Brain pericyte (primary cell): ENCODE results near the gene AUTS2.

Experiments
- DNase-seq: peaks from one replicate; pipeline ENCODE4 v3.0.0-alpha.2; 2012; ENCODE audit warnings: low read depth, low spot score

Gene AUTS2

DNA sequence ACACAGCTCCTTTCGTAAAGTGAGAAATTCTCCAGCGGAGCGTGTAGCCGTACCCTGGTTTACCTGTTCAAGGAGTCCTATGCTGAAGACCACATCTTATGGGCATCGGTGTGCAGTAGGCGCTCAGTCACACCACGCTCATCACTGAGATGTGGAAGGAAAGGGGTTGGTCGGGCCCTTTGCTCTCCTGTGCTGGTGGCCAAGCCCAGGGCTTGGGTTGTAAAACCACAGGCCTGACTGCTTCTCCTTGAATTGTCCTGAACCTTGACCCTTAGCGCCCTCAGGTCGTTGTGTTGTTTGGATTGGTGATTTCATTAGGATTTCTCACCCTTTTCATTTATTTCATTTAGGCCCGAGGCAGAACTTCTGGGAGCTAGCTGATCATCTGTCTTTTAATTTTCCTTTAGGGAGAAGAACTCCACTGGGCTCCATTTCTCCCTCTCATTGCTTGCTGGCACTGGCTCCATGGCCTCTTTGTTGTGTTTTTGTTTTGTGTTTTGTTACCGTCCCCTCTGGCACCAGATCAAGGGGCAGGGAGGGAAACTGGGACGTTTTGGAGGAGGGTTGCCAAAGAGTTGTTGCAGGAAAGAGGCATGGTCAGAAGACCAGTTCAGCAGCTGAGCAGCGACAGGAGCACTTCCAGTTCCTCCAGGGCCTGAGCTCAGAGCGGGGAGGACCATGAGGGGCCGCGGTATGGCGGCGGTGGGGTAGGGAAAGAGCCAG is 1022.2 kb downstream of the AUTS2 start:
- no peak for DNase-seq

DNA sequence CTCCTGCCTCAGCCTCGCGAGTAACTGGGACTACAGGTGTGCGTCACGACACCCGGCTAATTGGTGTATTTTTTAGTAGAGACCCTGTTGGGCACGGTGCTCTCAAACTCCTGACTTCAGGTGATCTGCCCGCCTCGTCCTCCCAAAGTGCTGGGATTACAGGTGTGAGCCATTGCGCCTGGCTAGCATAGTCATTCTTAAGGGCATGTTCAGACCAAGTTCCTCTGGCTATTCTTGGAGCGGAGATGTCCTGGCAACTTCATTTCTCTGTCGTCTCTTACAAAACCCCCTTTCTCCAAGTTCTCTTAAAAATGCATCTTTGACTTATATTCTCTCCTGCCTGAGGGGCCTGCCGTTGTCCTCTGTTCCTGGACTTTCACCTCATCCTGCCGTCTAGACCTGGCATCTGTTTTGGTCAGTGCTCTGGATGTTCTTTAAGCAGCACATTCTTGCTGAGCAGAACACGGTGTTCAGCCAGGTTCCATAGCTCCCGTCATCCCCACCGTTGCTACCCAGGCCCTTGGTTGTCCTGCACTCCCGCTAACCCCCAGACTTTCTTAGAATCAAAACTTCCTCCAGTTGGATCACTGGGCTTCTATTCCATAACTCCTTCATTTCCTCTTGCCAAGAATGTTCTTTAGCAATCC is 1023.8 kb downstream of the AUTS2 start:
- DNase-seq: no peak

DNA sequence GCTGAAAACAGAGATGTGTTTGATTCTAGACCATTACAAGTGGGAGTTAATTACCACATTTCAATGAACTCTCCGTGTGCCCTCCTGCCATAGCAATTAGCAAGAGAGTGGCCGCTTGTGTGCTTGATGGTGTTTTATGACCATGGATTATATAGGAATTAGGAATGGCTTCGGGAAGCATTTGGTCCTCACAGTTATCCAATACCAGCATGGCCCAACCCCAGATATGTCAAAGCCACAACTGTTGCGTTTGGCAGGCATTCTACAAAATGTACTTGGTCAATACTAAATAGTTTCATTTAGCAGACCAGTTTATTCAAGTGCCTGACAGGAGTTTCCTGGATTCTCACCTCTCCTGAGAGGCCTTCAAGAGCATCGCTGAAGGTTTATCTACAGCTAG is 1024.7 kb downstream of the AUTS2 start:
- no peak for DNase-seq

DNA sequence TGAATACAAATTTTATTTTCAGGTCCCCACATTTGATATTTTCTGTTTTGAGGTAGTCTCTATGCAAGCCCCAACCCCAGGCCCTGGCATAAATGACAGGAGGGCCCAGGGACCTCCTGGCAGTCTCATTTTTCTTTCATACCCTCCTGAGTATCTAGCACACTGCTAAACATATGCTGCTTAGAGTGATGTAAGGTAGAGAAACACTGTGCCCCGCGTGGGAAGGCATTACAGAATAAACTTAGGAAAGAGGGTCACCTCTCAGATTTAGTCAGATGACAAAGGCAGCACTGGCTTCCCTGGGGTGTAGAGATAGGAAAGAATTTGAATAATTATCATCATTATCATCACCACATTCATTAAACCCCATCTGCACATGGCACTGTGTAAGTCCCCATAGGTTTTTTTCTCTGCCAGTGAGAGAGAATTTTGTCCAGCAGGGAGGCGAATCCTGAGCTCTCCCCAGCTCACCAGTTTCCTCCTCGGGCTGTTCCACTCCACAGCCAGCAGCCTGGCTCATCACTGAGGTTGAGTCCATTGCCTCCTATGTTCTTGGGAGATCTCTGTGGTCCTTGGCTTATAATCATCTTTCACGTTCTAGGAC is 1026.3 kb downstream of the AUTS2 start:
- no peak for DNase-seq

DNA sequence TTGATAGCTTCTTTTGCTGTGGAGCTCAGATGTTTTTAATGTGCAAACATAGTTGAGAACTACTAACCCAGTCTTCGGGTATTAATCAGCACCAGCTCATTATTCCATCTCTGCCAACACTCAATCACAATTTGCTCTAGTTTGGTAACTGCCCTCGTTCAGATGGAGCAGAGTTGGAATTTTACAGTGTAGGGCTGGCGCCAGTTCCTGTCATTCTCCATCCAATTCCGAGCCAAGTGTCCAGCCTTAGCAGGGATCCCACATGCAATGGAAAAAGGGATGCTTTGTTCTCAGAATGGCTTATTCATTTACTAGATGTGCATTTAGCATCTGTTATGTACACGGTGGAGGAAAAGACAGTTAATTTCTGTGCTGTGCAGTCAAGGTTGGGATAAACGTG is 1029.2 kb downstream of the AUTS2 start:
- DNase-seq: no peak

DNA sequence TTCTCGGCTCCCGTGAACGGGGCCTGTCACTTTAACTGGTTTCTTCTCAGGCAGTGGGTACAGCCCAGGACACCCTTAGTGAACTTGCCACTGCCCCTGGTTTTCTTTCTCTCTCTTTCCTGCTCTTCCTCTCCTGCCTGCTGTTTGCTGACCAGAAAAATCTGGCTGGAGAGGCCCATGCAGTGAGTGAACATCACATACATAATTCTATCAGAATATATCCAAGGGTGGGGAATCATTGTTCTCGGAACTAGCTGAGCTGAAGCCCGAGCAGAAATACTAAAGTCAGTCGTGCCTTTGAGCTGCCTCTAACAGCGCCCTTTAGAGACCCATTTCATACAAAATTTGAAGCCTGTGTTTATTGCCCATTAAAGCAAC is 1032.2 kb downstream of the AUTS2 start:
- no peak for DNase-seq

DNA sequence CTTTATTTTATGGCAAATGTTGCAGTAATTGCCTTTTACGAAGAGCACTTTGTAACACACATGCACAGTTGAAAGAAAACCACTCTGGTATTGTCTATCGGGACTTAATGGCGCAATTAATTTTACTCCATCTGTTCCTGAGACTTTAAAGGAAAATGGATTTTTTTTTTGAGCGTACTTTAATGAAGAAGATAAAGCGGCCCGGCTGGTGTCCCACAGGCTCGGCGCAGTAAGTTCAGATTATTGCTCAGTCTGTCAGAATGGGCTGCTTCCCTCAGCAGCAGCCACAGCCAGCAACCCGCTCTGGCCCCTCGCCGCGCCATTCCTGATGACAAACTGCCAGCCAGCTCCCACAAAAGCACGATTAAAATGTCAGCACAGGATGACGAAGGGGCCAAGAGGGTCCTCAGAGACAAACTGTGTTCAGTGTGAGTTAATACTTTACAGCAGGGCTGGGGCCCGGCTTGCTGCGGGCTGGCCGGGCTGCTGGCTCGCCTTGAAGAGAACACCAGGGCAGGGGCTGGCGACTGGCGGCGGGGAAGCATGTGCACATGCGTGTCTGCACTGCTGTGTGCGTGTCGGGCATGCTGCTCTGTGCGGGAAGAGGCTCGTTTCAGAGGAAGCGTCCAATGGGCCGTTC is 1032.7 kb downstream of the AUTS2 start:
- DNase-seq: no peak

DNA sequence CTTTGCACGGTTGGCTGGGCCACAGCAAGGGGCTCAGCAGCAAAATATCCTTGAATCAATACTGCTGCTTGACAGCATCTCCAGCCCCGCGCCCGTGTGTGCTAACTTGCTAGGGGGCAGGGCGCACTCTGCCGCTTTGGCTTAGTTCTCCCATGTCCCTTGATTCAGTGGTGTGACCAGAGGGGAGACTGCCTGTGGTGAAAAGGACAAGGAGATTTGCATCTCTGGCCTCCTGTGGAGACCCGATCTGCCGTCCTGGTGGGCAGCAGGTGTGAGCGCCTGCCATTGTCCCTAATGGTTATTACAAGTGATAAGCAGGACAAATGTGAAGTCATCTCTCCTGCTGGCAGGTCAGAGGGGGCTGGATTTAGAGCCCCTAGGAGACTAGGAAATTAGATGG is 1033.4 kb downstream of the AUTS2 start:
- DNase-seq: no peak

DNA sequence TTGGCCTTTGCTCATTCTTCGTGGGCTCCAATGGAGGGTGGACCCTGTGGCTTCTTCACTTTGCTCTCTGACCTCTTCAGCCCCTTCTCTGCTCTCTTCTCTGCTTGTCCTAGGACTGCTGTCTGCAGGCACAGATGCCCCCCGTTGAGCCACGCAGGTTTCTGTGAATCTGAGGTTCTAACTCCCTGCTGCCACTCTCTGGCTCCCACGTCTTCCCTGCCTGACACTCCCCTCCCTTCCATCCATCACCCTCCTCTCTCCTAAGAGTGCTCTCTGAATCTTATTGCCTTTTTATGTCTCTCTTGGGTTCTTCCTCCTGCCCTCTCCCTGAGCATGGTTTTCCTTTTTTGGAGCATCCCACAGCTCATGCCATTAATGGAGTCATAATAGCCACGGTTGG is 1034.1 kb downstream of the AUTS2 start:
- no peak for DNase-seq

DNA sequence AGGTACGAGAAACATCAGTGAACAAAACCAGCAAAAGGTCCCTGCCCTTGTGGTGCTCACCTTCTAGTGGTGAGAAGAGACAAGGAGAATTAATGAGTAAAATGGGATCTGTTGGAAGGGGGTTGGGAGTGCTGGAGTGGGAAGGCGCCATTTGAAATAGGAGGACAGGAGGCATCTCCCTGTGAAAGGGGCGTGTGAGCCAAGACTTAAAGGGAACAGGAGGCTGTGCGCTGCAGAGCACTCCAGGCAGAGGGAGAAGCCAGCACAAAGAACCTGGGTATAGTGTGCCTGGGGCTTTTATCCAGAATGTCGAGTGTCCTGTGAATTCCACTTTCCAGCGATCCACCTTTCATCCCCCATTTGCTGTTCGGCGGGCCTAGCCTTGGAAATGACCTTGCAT is 1035.8 kb downstream of the AUTS2 start:
- DNase-seq: no peak

DNA sequence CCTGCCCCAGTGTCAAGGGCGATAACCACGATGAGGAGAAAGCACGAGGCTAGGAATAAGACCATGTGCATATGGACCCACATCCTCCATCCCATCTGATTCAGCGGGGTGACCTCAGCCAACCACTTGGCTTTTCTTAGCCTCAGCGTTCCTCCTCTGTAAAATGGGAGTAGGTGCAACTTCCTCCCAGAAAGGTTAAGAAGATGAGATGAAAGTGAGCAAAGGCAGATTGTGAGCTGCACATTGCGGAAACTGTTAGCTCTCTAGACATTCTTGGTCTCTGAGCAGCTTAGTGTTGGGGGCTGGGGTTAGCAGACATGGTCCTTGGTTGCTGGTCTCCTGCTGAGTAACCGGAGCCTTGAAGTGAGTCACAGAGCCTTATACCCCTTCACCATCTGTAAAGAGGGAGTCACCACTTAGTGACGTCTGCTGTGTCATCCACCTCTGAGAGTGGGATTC is 1036.4 kb downstream of the AUTS2 start:
- no peak for DNase-seq

DNA sequence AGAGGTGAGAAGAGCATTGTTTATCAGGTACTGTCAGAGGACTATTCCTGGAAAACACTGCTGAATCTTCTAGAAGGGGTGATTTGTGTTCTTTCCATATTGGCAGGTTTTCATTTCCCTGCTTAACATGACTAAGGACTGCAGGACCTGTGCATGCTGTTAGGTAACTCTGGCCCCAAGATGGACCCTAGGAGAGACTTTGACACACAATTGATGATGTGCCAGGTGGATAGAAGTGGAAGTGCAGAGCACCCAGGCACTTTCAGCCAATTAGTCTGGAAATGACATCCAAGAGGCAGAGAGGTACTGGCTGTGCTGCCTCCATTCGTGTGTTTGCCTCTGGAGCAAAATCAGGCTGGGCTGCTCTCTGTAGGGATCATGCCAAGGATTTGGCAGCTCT is 1037.4 kb downstream of the AUTS2 start:
- DNase-seq: no peak

DNA sequence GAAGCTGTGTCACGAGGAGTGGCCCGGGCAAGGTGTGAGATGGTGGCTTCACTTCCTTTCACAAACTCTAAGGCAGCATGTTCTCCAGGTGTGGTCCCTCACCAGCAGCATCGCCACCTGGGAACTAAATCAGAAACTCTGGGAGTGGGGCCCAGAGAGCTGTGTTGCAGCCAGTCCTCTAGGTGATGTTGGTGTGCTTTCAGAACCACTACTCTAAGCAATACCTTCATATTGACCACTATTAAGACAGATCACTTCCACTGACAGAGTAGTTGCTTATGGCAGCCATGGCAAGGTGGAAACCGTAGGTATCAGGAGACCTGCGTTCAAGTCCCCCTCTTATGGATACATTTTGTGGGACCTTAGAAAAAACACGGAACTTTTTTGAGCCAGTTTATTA is 1037.9 kb downstream of the AUTS2 start:
- no peak for DNase-seq

DNA sequence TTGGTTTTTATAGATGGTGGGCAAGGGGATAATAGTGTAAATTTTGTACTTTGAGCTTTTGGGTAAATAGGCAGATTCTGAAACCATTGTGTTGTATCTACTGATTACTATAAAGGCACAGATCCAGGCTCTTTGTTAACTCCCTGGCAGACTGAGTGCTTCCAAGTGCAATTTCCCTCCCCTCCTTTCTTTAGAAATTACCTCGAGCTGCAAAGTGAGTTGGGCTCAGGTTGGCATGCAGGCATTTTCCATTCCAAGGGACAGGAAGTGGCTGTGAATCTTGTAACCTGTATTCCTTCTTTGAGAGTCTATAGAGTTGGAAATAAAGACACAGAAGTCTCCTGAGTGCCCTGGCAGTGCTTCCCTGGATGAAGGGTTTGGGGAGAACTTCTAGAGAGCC is 1039.5 kb downstream of the AUTS2 start:
- DNase-seq: no peak

DNA sequence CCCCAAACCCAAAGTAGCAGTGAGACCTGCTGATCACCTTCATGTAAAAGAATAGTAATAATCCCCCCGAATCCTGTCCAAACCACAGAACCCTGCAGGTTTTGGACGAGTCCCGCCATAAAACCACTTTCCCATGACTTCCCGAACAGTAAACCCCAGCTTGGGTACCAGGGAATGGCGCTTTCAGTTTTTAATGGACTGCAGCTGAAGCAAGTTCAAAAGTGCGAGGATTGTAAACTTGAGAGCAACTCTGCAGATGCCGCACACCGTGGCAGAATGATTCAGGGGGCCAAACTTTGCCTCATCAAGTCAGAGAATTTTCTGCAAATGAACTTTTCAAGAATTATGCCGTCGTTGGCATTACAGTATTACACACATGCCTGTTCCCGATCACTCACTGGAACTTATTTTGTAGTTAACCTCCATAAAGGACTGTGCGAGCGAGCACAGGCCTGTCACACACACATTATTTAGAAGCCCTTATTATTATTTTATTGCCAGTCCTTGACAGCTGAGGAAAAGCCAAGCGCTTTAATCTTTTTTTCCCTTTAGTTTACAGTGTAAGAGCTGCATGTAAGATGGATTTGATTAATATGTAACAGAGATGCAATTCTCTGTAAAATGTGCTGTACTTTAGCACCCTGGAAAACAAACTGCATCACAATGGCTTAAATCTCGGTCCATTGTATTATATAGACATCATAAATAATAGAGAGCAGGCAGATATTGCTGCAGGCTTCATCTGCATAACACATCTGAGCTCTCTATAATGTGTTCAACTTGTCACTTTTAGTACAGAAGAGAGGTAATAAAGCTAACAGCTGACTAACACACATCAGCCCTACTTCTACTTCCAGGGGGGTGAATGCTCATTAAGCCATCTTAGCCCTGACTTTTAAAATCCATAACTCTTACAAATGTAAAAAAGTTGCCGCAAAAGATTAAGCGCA is 1040.2 kb downstream of the AUTS2 start:
- DNase-seq: no peak

DNA sequence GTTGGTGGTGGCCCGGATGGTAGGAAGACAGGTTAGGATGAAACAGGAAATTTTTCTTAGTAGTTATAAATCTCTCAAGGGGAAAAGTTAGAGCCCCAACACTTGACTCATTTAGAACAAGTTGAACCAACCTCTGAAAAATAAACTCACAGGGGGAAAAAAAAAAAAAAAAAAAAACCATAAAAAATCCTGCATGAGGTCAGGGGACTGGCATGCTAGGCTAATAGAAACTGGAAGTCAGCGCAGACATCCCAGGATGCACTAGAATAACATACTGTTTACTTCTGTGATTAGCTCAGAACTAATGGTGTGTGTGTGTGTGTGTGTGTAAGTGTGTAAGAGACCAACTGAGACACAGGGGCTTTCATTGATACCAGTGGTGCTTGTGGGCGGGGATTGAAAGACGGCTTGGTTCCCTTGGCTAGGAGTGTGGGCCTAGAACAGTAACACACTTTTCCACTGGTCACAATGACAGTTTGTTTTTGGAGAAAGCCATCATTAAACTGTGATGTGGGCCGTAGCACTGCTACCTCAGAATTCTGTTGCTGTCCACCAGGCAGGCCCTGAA is 1042.1 kb downstream of the AUTS2 start:
- no peak for DNase-seq

DNA sequence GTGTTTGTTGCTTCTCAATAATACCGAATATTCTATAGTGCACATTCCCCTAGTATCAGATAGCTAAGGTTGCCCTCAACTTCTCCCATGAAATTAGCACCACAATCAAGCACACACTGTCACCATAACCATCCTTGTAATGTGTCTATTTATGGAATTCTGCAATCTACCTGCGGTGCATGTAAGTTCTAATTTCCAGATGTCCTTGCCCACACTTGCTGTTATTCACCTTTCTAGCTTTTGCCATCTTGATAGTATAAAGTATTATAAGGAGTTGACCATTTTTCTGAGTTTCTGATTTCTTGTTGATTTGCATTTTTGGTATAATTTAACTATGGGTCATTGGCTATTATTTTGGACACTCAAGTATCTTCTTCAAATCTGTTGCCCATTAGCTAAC is 1043.6 kb downstream of the AUTS2 start:
- no peak for DNase-seq

DNA sequence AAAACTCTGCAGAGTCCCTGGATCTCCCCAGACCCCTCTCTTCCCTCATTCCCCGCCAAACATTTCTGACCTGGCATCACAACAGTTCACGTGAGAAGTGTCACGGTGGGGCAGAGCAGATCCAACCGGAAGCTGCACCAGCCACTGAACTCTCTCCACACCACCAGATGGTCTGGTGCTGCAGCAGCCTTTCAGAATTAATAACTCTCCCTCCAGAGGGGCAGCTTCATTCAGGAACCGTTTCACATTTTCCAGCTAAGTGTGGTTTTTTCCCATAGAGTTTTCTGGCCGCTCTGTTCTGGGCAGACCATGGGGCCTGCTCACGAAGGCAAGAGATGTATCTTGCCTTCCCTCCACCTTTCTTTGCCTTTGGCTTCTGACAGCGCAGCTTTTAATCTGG is 1047.0 kb downstream of the AUTS2 start:
- DNase-seq: no peak

DNA sequence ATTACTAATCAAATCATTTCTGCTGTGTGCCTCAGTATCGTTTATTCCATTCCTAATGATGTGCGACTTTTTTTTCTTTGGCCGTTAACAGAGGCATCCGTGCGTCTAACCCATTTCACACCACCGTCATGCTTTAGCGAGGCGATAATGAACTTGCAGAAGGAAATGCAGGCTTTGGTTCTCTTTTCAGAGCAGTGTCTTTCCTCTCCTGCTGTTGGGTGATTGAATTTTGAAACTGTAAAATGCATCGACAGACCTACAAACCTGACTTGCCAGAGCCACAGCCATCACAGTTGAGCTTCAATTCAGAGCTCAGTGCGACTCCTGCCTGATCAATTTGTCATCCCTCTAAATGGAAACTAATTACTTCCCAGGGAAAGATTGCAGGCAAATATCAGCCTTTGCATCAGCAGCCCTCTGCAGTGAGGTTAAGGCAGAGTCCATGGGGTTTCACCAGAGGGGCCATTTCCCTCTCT is 1047.6 kb downstream of the AUTS2 start:
- no peak for DNase-seq

DNA sequence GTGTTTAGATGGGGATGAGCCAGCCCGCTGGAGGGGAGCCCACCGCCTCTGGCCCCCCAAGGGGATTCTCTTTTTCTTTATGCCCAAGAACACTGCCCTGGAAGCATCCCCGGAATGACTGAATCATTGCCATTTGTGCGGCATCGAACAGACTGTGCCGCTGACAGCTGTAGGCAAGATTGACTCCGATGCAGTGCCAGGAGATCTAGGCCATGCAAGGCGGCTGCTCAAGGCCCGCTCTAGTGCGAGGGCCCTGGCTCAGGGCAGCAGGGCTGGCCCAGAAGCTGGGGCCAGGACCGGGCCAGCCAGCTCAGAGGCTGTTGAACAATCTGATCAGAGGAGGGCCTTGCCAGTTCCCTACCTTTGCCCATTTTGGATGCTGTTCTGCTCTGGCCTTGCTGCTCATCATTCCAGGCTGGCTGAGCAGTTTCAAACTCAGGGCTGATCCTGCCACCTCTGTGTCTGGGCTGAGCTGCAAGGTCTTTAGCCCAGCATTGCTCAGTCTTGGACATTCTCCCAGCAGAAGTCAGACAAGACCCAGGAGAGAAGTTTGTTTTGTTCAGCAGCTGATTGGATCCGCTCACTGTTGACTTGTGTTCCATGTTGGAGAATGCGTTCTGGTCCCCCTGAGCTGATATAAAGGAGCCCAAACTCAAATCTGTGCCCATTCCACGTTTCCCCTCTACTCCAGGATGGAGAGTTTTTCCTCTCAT is 1048.4 kb downstream of the AUTS2 start:
- no peak for DNase-seq
